KG1 (cell line): ENCODE results near the gene GLCE.
"Not testable (repeated sequence)": the region's sequence is repeated elsewhere in the genome, so short reads cannot be mapped to it uniquely, and the experiment has no call there.

Experiments
- DNase-seq: peaks from one replicate; lab custom pipeline; 2025; lab: John Stamatoyannopoulos, UW

GLCE gene

GRCh38 chr15:69161079-69161877 is 843 bp downstream of the GLCE start:
- peak; percentile 43 for DNase-seq

- peak; percentile 43 for DNase-seq
Measured at GRCh38 chr15:69161878-69162213, 1.4 kb downstream of the GLCE start.

GRCh38 chr15:69163141-69163669 is 2.8 kb downstream of the GLCE start:
- no peak for DNase-seq

- no peak for DNase-seq
Measured at GRCh38 chr15:69164807-69165636, 4.6 kb downstream of the GLCE start.

- DNase-seq = no peak
Measured at GRCh38 chr15:69165637-69166025, 5.2 kb downstream of the GLCE start.

- no peak for DNase-seq
Measured at GRCh38 chr15:69167218-69167846, 6.9 kb downstream of the GLCE start.

- DNase-seq = not testable (repeated sequence)
Measured at GRCh38 chr15:69168361-69168760, 7.9 kb downstream of the GLCE start.

GRCh38 chr15:69169540-69169939 is 9.1 kb downstream of the GLCE start:
- not testable (repeated sequence) for DNase-seq

GRCh38 chr15:69170597-69170996 is 10.2 kb downstream of the GLCE start:
- DNase-seq = no peak

GRCh38 chr15:69172847-69173246 is 12.4 kb downstream of the GLCE start:
- no peak for DNase-seq

- no peak for DNase-seq
Measured at GRCh38 chr15:69175536-69175935, 15.1 kb downstream of the GLCE start.

GRCh38 chr15:69181424-69181823 is 21.0 kb downstream of the GLCE start:
- no peak for DNase-seq

- no peak for DNase-seq
Measured at GRCh38 chr15:69185216-69185615, 24.8 kb downstream of the GLCE start.

GRCh38 chr15:69185706-69186105 is 25.3 kb downstream of the GLCE start:
- no peak for DNase-seq

- DNase-seq = no peak
Measured at GRCh38 chr15:69189157-69189556, 28.7 kb downstream of the GLCE start.

GRCh38 chr15:69190091-69190490 is 29.7 kb downstream of the GLCE start:
- no peak for DNase-seq

- no peak for DNase-seq
Measured at GRCh38 chr15:69190504-69190903, 30.1 kb downstream of the GLCE start.

GRCh38 chr15:69194025-69194827 is 33.8 kb downstream of the GLCE start:
- no peak for DNase-seq

GRCh38 chr15:69194854-69195253 is 34.4 kb downstream of the GLCE start:
- no peak for DNase-seq

GRCh38 chr15:69200832-69201745 is 40.7 kb downstream of the GLCE start:
- no peak for DNase-seq

- no peak for DNase-seq
Measured at GRCh38 chr15:69206079-69206478, 45.6 kb downstream of the GLCE start.
